KMS-11 (cell line): ENCODE measurements around the gene NTRK2.

Source experiments
- H2AFZ ChIP-seq: fragments of 200-600 bp; sonication (generic); 2 replicates; pipeline ENCODE4 v1.6.1; 2016; ENCODE audit warnings: antibody characterized with exemption, mixed run types, low read depth
- H3K27ac ChIP-seq: fragments of 200-600 bp; sonication (generic); 2 replicates; pipeline ENCODE4 v1.6.1; 2016; ENCODE audit warnings: mild to moderate bottlenecking, mixed run types
- H3K27me3 ChIP-seq: fragments of 200-600 bp; sonication (generic); 2 replicates; pipeline ENCODE4 v1.6.1; 2017; ENCODE audit warnings: mild to moderate bottlenecking, low read depth, mixed run types, moderate library complexity; ENCODE audit not compliant: insufficient read depth
- H3K36me3 ChIP-seq: fragments of 200-600 bp; sonication (generic); 2 replicates; pipeline ENCODE4 v1.6.1; 2017; ENCODE audit warnings: mild to moderate bottlenecking, mixed run types; ENCODE audit not compliant: insufficient read depth
- H3K4me1 ChIP-seq: fragments of 200-600 bp; sonication (generic); 2 replicates; pipeline ENCODE4 v1.6.1; 2016; ENCODE audit warnings: mild to moderate bottlenecking, low read depth, mixed run types; ENCODE audit not compliant: poor library complexity, severe bottlenecking
- H3K4me2 ChIP-seq: fragments of 200-600 bp; sonication (generic); 2 replicates; pipeline ENCODE4 v1.7.0; 2016; ENCODE audit warnings: mild to moderate bottlenecking, mixed run types
- H3K4me3 ChIP-seq: fragments of 200-600 bp; sonication (generic); IDR thresholded peaks from 2 replicates; pipeline ENCODE4 v1.6.1; 2017; ENCODE audit warnings: low read depth, low read length, mixed read lengths; ENCODE audit not compliant: insufficient read depth
- H3K79me2 ChIP-seq: fragments of 200-600 bp; sonication (generic); 2 replicates; pipeline ENCODE4 v1.6.1; 2016; ENCODE audit warnings: low read depth, mixed run types; ENCODE audit not compliant: insufficient read depth
- H3K9ac ChIP-seq: fragments of 200-600 bp; sonication (generic); 2 replicates; pipeline ENCODE4 v1.6.1; 2016; ENCODE audit warnings: mild to moderate bottlenecking, mixed run types
- H4K20me1 ChIP-seq: fragments of 200-600 bp; sonication (generic); 2 replicates; pipeline ENCODE4 v1.6.1; 2016; ENCODE audit warnings: mild to moderate bottlenecking, mixed run types; ENCODE audit not compliant: insufficient read depth
- TF ChIP-seq, protein P1 (sequence below): fragments of 200-600 bp; sonication (generic); conservative IDR thresholded peaks from 2 replicates; pipeline ENCODE4 v1.6.1; 2017; ENCODE audit warnings: low read depth, mild to moderate bottlenecking, antibody characterized with exemption, low read length, moderate library complexity, mixed read lengths

NTRK2 gene

DNA sequence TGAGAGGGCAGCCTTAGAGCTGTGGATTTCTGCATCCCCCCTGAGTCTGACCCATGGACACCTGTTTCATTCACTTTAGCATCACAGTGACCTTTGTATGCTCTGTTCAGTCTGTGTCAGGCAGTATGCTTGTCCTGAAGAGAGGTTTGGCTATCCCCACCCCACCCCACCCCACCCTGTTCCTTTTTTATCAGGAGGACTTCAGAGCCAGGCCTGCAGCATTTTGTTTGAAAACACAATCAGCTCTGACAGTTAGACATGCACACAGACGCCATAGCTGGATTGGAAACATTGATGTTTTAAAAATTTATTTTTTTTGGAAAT lies 142.2 kb downstream of the NTRK2 start:
- no peaks in the 10 kb centered on the region for H3K27me3 ChIP-seq
- TF ChIP-seq, protein P1, sequence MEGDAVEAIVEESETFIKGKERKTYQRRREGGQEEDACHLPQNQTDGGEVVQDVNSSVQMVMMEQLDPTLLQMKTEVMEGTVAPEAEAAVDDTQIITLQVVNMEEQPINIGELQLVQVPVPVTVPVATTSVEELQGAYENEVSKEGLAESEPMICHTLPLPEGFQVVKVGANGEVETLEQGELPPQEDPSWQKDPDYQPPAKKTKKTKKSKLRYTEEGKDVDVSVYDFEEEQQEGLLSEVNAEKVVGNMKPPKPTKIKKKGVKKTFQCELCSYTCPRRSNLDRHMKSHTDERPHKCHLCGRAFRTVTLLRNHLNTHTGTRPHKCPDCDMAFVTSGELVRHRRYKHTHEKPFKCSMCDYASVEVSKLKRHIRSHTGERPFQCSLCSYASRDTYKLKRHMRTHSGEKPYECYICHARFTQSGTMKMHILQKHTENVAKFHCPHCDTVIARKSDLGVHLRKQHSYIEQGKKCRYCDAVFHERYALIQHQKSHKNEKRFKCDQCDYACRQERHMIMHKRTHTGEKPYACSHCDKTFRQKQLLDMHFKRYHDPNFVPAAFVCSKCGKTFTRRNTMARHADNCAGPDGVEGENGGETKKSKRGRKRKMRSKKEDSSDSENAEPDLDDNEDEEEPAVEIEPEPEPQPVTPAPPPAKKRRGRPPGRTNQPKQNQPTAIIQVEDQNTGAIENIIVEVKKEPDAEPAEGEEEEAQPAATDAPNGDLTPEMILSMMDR, result no peak
- no peaks in the 10 kb centered on the region for H3K4me1 ChIP-seq
- no peak overlapping the region for H2AFZ ChIP-seq
- H3K27ac ChIP-seq, result no peak overlapping the region
- no peak overlapping the region for H3K4me2 ChIP-seq
- H3K79me2 ChIP-seq, result no peaks in the 10 kb centered on the region
- H3K4me3 ChIP-seq, result no peak overlapping the region
- H3K36me3 ChIP-seq, result no peaks in the 10 kb centered on the region
- no peak overlapping the region for H3K9ac ChIP-seq
- no peaks in the 10 kb centered on the region for H4K20me1 ChIP-seq

DNA sequence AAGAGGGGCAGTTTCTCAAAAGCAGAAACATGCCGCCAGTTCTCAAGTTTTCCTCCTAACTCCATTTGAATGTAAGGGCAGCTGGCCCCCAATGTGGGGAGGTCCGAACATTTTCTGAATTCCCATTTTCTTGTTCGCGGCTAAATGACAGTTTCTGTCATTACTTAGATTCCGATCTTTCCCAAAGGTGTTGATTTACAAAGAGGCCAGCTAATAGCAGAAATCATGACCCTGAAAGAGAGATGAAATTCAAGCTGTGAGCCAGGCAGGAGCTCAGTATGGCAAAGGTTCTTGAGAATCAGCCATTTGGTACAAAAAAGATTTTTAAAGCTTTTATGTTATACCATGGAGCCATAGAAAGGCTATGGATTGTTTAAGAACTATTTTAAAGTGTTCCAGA lies 142.8 kb downstream of the NTRK2 start:
- Histone ChIP-seq H2AFZ (no peak overlapping the region), H3K79me2 (no peaks in the 10 kb centered on the region), H3K4me3 (no peak overlapping the region), H3K4me1 (no peaks in the 10 kb centered on the region), H3K9ac (no peak overlapping the region), H4K20me1 (no peaks in the 10 kb centered on the region), H3K4me2 (no peak overlapping the region), H3K27me3 (no peaks in the 10 kb centered on the region), H3K36me3 (no peaks in the 10 kb centered on the region), H3K27ac (no peak overlapping the region)
- TF ChIP-seq, protein P1, result no peak

DNA sequence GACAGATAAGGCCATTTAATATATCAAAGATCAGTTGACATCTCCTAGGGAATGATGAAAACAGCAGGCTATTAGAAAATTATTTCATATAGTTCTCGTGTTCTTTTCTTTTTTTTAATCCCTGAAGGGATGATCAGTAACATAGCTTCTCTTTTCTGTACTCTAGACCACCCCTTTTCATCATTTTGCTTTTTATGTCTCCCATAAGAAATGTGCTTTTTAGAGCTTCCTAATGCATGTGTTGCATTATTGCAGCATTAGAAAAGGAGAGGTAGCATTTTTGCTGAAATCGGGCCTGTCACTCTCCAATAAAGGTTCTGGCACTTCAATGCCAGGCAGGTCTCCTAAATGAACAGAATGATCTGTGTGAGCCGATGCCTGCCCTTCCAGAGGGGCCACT lies 143.3 kb downstream of the NTRK2 start:
- H3K27me3 ChIP-seq, result no peaks in the 10 kb centered on the region
- no peak overlapping the region for H3K27ac ChIP-seq
- no peak overlapping the region for H2AFZ ChIP-seq
- no peaks in the 10 kb centered on the region for H3K36me3 ChIP-seq
- H3K4me3 ChIP-seq, result no peak overlapping the region
- H3K4me2 ChIP-seq, result no peak overlapping the region
- H3K4me1 ChIP-seq, result no peaks in the 10 kb centered on the region
- no peak overlapping the region for H3K9ac ChIP-seq
- no peaks in the 10 kb centered on the region for H3K79me2 ChIP-seq
- TF ChIP-seq, protein P1, result no peak
- H4K20me1 ChIP-seq, result no peaks in the 10 kb centered on the region

DNA sequence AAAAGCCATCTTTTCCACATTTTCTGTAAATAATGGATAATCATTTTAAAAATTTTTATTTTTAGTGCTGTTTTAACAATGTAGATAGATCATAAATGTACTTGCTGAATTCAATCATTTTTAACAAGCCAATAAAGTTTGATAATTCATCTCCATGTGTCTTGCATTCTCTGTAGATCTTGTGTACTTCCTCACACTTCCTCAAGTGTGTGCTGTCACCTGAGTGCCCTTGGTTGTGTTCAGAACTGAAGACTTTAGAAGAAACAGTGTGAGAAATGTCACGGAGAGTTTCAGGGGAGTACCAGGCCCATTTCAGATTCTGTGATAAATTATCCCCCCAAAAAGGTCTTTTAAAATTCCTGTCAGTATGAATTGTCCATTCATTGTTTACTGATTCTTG lies 146.0 kb downstream of the NTRK2 start:
- Histone ChIP-seq H4K20me1 (no peaks in the 10 kb centered on the region), H3K36me3 (no peaks in the 10 kb centered on the region), H3K4me2 (no peak overlapping the region), H3K9ac (no peak overlapping the region), H3K27ac (no peak overlapping the region), H2AFZ (no peak overlapping the region), H3K79me2 (no peaks in the 10 kb centered on the region), H3K4me1 (no peaks in the 10 kb centered on the region), H3K27me3 (no peaks in the 10 kb centered on the region), H3K4me3 (no peak overlapping the region)
- TF ChIP-seq, protein P1, result no peak

DNA sequence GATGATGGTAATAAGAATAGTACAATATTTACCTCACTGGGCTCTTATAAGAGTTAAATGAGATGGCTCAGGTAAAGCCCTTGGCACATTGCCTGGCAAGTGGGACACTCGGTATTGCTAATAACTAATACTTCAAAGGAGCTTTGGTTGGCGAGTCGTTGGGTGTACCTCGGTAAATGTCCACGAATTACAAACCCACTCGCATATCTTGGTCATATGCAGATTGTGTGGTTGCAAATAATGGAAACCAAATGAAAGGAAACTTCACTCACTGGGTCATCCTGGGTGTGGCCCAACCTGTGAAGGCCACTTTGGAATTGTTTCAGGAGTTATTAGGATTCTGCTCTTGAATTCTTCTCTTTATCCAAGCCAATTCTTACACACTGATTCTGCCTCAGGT lies 147.5 kb downstream of the NTRK2 start:
- TF ChIP-seq, protein P1, result no peak

More for the DNA sequence above, 147.5 kb downstream of the NTRK2 start:
- Histone ChIP-seq H3K9ac (no peak overlapping the region), H3K4me2 (no peak overlapping the region), H3K79me2 (no peaks in the 10 kb centered on the region), H3K4me3 (no peak overlapping the region), H3K36me3 (no peaks in the 10 kb centered on the region), H3K27me3 (no peaks in the 10 kb centered on the region), H3K4me1 (no peaks in the 10 kb centered on the region), H3K27ac (no peak overlapping the region), H4K20me1 (no peaks in the 10 kb centered on the region), H2AFZ (no peak overlapping the region)
